Natural killer cell (primary cell): ENCODE measurements around the gene STX8. TPM values are rescaled to one million over a fixed set of nuclear protein-coding genes. Genes with fewer than 3 reads are reported as not detected.

Experiments used
- ATAC-seq, 3 donors: fragments of 150-1000 bp in 2 of 3; fragments of 200-7000 bp in 1 of 3; cut with Tn5 transposase; 1 replicate in 1 of 3; 2 replicates in 2 of 3; pipeline ENCODE4 v1.10.0; 2021; ENCODE audit warnings: mild to moderate bottlenecking in 2 of 3, moderate library complexity in 2 of 3
- DNase-seq, 2 donors: peaks; one replicate each; pipeline versions ENCODE4 v3.0.0 to v3.0.0-alpha.2; 2013 to 2021; ENCODE audit warnings: mixed read lengths in 1 of 2
- H3K27ac ChIP-seq: one replicate; pipeline ENCODE4 v1.5.1; 2013; ENCODE audit warnings: mild to moderate bottlenecking, low read length
- H3K27me3 ChIP-seq: one replicate; pipeline ENCODE4 v1.6.1; 2013; ENCODE audit warnings: low read length; ENCODE audit not compliant: control insufficient read depth, insufficient read depth
- H3K36me3 ChIP-seq: one replicate; pipeline ENCODE4 v1.6.1; 2013; ENCODE audit warnings: low read length; ENCODE audit not compliant: control insufficient read depth, insufficient read depth
- H3K4me1 ChIP-seq: one replicate; pipeline ENCODE4 v1.6.1; 2013; ENCODE audit warnings: low read length; ENCODE audit not compliant: control insufficient read depth, insufficient read depth
- H3K4me3 ChIP-seq: one replicate; pipeline ENCODE4 v1.5.1; 2013; ENCODE audit warnings: low read length
- H3K9me3 ChIP-seq: one replicate; pipeline ENCODE4 v1.6.1; 2013; ENCODE audit warnings: low read length; ENCODE audit not compliant: control insufficient read depth, insufficient read depth
- H3K27ac Mint-ChIP-seq, 2 donors: one replicate each; pipeline ENCODE4 v1.8.0; 2022; ENCODE audit warnings: mild to moderate bottlenecking in 2 of 2, mixed read lengths in 2 of 2, moderate library complexity in 1 of 2
- H3K27me3 Mint-ChIP-seq, 2 donors: one replicate each; pipeline ENCODE4 v1.8.0; 2022; ENCODE audit warnings: low read depth in 2 of 2, mixed read lengths in 2 of 2
- H3K36me3 Mint-ChIP-seq: one replicate; pipeline ENCODE4 v1.8.0; 2022; ENCODE audit warnings: mixed read lengths
- H3K4me1 Mint-ChIP-seq, 2 donors: one replicate each; pipeline ENCODE4 v1.8.0; 2022; ENCODE audit warnings: mixed read lengths in 2 of 2
- H3K4me3 Mint-ChIP-seq: one replicate; pipeline ENCODE4 v1.8.0; 2022; ENCODE audit warnings: mild to moderate bottlenecking, moderate library complexity, mixed read lengths
- H3K9me3 Mint-ChIP-seq, 2 donors: one replicate each; pipeline ENCODE4 v1.8.0; 2022; ENCODE audit warnings: mixed read lengths in 2 of 2
- WGBS: methylation state at CpG from one replicate; pipeline ENCODE4 v1.1.7; 2013; ENCODE audit warnings: missing lambda C conversion rate; ENCODE audit not compliant: insufficient coverage; 5-methylcytosine and 5-hydroxymethylcytosine counted together
- intact Hi-C: fragments of 100-400 bp; cut with micrococcal nuclease; formaldehyde crosslinking; loops from one replicate; pipeline ENCODE4 v1.14.2; 2022
- total RNA-seq, 4 donors: library from RNA; stranded (reverse); fragments of 120-200 nt in 1 of 4; gene quantifications; one replicate each; pipeline versions ENCODE4 v1.2.3 to v1.2.4, GENCODE V29; 2013 to 2022
- TF ChIP-seq, protein P1 (sequence below): fragments of 200-600 bp; IDR thresholded peaks from one replicate; pipeline ENCODE4 v1.8.0; 2022; ENCODE audit warnings: antibody characterized with exemption

STX8 gene
- total RNA-seq, 3 donors from 2014 or later (not counting 1 experiment from before 2014, with no cell fraction given), result 96.3 to 141 (median 120) TPM

DNA sequence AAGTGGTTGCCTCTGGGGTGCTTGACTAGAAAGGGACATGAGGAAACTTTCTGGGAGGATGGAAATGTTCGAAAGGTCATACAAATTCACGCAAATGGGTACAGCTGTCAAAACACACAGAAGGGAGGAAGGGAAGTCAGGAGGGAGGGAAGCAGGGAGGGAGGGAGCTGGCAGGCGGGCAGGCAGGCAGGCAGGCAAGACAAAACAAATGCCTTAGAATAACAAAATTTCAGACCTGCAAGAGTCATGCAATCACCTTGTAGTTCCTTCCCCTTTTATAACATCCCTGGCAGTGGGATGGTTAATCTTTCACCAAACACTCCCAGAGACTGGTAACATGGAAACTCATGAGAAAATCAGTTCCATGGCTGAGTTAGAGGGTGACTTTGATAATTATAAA lies 189.2 kb downstream of the STX8 start:
- Histone ChIP-seq H3K9me3 (no peaks in the 10 kb centered on the region), H3K27ac (no peak overlapping the region), H3K4me3 (no peak overlapping the region), H3K27me3 (no peaks in the 10 kb centered on the region), H3K4me1 (no peaks in the 10 kb centered on the region), H3K36me3 (no peaks in the 10 kb centered on the region)
- Mint-ChIP-seq H3K36me3 (no peaks in the 10 kb centered on the region), H3K27me3 (no peaks in the 10 kb centered on the region), H3K27ac (peak overlapping the region in 1 of 2 donors; percentile 3), H3K4me3 (no peak overlapping the region), H3K4me1 (peaks cover 10 to 11% of the 10 kb centered on the region in 2 donors), H3K9me3 (no peaks in the 10 kb centered on the region)
- intact Hi-C loops, result no loop called here
- 91% methylated on average over 3 of the region's 3 CpGs for WGBS
- DNase-seq (no peak), ATAC-seq (no peak)
- TF ChIP-seq, protein P1, sequence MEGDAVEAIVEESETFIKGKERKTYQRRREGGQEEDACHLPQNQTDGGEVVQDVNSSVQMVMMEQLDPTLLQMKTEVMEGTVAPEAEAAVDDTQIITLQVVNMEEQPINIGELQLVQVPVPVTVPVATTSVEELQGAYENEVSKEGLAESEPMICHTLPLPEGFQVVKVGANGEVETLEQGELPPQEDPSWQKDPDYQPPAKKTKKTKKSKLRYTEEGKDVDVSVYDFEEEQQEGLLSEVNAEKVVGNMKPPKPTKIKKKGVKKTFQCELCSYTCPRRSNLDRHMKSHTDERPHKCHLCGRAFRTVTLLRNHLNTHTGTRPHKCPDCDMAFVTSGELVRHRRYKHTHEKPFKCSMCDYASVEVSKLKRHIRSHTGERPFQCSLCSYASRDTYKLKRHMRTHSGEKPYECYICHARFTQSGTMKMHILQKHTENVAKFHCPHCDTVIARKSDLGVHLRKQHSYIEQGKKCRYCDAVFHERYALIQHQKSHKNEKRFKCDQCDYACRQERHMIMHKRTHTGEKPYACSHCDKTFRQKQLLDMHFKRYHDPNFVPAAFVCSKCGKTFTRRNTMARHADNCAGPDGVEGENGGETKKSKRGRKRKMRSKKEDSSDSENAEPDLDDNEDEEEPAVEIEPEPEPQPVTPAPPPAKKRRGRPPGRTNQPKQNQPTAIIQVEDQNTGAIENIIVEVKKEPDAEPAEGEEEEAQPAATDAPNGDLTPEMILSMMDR, result no peak

DNA sequence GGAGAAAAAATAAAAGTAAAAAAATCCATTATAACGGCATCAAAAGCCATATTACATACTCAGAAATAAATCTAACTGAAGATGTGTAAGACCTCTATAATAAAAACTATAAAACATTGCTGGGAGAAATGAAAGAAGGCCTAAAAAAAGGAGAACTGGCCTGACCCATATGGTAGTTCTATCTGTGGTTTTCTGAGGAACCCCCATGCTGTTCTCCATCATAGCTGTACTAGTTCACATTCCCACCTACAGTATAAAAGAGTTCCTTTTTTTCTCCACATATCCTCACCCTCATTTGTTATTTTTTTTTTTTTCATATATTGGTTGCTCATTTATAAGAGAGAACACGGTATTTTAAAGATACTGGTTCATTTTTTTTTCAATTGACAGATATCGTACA lies 191.8 kb downstream of the STX8 start:
- no peaks in the 10 kb centered on the region for H3K9me3 ChIP-seq
- Mint-ChIP-seq H3K4me1 (peaks cover 2 to 5% of the 10 kb centered on the region in 2 donors), H3K9me3 (no peaks in the 10 kb centered on the region), H3K36me3 (no peaks in the 10 kb centered on the region), H3K27ac (no peak overlapping the region), H3K27me3 (no peaks in the 10 kb centered on the region), H3K4me3 (no peak overlapping the region)
- no peaks in the 10 kb centered on the region for H3K27me3 ChIP-seq
- TF ChIP-seq, protein P1, result no peak
- H3K4me3 ChIP-seq, result no peak overlapping the region
- no peaks in the 10 kb centered on the region for H3K4me1 ChIP-seq
- 100% methylated on average over 1 of the region's 3 CpGs for WGBS
- no peak overlapping the region for H3K27ac ChIP-seq
- no peaks in the 10 kb centered on the region for H3K36me3 ChIP-seq
- intact Hi-C loops, result no loop called here
- no peak for ATAC-seq
- no peak for DNase-seq

DNA sequence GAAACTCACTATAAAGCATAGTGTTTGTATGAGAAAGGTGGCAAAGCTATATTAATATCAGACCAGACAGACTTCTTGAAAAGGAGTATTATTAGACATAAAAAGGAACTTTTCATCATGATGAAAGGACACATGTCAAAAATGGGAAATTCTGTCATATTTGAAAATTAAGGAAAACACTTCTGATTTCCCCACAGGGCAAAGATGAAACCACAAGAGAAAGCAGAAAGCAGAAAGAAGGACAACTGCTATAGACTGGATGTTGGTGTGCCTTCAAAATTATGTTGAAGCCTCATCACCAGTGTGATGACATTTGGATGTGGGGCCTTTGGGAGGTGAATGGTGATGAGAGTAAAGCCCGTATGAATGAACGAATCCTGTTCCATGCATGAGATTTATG lies 193.0 kb downstream of the STX8 start:
- TF ChIP-seq, protein P1, result no peak
- Histone ChIP-seq H3K4me1 (no peaks in the 10 kb centered on the region), H3K27me3 (no peaks in the 10 kb centered on the region), H3K4me3 (no peak overlapping the region), H3K9me3 (no peaks in the 10 kb centered on the region), H3K36me3 (no peaks in the 10 kb centered on the region), H3K27ac (no peak overlapping the region)
- no peaks in the 10 kb centered on the region for H3K27me3 Mint-ChIP-seq
- DNase-seq (no peak), ATAC-seq (no peak)
- H3K36me3 Mint-ChIP-seq, result peaks cover 9% of the 10 kb centered on the region
- no peaks in the 10 kb centered on the region for H3K9me3 Mint-ChIP-seq
- no peak overlapping the region for H3K4me3 Mint-ChIP-seq
- no peak overlapping the region for H3K27ac Mint-ChIP-seq
- intact Hi-C loops, result no loop called here
- 100% methylated on average over 2 of the region's 2 CpGs for WGBS
- peaks cover 9 to 10% of the 10 kb centered on the region in 2 donors for H3K4me1 Mint-ChIP-seq

DNA sequence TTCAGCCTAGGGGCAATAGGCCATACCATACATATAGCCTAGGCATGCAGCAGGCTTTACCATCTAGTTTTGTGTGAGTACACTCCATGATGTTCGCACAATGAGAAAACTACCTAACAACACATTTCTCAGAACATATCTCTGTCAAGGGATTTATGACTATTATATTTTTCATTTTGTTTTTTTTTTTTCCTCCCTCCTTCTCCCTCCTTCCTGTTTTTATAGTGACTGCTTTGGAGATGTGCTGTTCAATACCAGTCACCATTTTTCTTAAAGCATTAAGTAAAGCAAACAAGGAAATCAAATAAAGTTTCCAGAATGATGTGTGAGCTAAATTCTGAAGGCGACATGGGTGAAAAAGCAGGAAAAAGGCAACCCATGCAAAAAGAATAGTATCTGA lies 194.6 kb downstream of the STX8 start:
- ATAC-seq, result no peak
- DNase-seq, result no peak
- Mint-ChIP-seq H3K27me3 (no peaks in the 10 kb centered on the region), H3K4me1 (peaks cover 5 to 9% of the 10 kb centered on the region in 2 donors), H3K4me3 (no peak overlapping the region), H3K27ac (no peak overlapping the region), H3K36me3 (peaks cover 9% of the 10 kb centered on the region), H3K9me3 (no peaks in the 10 kb centered on the region)
- peaks cover 4% of the 10 kb centered on the region for H3K36me3 ChIP-seq
- H3K4me3 ChIP-seq, result no peak overlapping the region
- no peaks in the 10 kb centered on the region for H3K27me3 ChIP-seq
- no peaks in the 10 kb centered on the region for H3K4me1 ChIP-seq
- peaks cover 3% of the 10 kb centered on the region for H3K9me3 ChIP-seq
- no peak overlapping the region for H3K27ac ChIP-seq
- intact Hi-C loops, result no loop called here
- TF ChIP-seq, protein P1, result no peak
- 100% methylated on average over 1 of the region's 2 CpGs for WGBS
